Subcutaneous adipose tissue (tissue), 4 donors: ENCODE measurements around the gene EMILIN2. TPM values are rescaled to one million over a fixed set of nuclear protein-coding genes. Genes with fewer than 3 reads are reported as not detected.

Experiments
- total RNA-seq, 4 donors: library from RNA; depleted of rRNA; stranded (reverse); fragments of >200 nt; gene quantifications; one replicate each; pipeline ENCODE4 v1.1.0, GENCODE V29; 2016
- TF ChIP-seq, protein P1 (sequence below): fragments of 450-650 bp; IDR thresholded peaks from one replicate; pipeline ENCODE4 v1.5.1; 2016; ENCODE audit warnings: low read depth, mild to moderate bottlenecking, control low read depth, antibody characterized with exemption, moderate library complexity

The EMILIN2 gene
- total RNA-seq, 4 donors from 2014 or later: 23.6 to 107 (median 38.4) TPM

DNA sequence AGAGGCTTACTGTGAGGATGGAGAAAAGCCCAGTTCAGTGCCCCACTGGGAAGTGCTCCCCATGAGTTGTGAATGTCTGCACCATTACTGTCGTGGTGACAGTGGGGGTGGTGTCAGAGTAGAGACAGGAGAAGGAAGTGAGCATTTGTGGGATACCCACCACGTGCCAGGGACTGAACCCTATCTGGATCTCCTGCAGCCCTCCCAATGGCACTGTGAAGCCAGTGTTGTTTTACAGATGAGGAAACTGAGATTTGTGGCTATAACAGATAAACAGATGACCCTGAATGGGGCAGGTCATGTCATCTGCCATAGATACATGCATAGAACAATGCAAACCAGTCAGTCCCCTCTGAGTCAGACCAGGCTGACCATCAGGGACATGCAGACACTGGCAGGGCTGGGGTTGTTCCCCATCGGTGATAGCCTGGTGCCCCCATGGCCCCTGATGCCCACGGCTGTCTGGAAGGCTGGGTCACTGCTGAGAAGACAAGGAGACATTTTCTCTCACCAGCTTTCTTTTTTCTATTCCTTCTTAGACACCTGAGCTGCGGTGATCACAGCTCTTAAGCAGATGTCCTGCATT lies 60.8 kb downstream of the EMILIN2 start:
- TF ChIP-seq, protein P1, sequence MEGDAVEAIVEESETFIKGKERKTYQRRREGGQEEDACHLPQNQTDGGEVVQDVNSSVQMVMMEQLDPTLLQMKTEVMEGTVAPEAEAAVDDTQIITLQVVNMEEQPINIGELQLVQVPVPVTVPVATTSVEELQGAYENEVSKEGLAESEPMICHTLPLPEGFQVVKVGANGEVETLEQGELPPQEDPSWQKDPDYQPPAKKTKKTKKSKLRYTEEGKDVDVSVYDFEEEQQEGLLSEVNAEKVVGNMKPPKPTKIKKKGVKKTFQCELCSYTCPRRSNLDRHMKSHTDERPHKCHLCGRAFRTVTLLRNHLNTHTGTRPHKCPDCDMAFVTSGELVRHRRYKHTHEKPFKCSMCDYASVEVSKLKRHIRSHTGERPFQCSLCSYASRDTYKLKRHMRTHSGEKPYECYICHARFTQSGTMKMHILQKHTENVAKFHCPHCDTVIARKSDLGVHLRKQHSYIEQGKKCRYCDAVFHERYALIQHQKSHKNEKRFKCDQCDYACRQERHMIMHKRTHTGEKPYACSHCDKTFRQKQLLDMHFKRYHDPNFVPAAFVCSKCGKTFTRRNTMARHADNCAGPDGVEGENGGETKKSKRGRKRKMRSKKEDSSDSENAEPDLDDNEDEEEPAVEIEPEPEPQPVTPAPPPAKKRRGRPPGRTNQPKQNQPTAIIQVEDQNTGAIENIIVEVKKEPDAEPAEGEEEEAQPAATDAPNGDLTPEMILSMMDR: no peak

DNA sequence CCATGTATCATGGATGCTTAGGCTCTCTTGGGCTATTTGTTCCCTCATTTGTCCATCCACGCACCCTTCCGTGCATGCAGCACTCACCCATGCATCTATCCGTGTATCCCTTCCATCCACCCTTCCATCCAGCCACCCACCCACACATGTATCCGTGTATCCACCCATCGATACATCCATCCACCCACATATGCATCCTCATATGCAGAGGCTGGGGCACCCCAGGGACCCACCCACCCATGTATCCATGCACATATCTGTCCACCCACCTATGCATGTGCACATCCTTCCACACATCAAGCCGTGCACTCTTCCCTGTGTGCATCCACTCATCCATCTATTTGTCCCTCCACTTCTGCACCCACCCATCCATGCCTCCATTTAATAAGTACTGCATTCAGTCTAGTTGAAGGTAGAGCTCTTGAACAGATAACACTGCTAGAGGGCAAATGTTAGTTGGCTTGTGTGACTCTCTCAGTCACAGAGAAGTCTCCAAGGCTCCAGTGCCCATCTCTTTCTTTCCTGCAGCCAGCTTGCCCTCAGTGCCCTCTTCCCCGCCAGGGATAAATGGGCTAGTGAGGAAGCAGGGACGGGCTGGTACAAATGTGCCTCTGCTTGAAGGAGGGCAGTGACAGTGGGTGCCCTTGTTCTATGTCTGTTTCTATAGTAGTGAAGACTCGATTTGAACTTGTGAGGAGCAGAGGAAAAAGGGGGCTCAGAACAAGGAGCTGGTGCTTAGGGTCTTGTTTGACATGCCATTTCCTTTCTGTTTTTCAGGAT lies 61.5 kb downstream of the EMILIN2 start:
- TF ChIP-seq, protein P1: no peak

DNA sequence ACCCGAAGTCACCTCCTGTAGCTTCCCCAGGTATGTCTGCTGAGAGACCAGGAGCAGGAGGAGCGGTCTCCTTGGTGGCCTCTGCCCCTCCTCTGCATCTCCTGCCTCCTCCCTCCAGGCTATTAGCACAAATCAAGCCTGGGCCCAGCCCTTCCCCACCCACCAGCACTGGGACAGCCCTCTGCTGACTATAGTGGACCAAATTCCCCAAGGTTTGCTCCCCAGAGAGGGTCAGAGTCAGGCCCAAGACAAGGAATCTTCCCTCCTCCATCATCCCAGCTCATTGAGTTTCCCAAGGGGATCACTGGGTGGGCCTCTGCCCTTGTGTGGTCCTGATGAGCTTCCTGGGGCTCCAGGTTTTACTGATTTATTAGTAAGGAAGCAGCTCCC lies 62.1 kb downstream of the EMILIN2 start:
- TF ChIP-seq, protein P1: no peak

DNA sequence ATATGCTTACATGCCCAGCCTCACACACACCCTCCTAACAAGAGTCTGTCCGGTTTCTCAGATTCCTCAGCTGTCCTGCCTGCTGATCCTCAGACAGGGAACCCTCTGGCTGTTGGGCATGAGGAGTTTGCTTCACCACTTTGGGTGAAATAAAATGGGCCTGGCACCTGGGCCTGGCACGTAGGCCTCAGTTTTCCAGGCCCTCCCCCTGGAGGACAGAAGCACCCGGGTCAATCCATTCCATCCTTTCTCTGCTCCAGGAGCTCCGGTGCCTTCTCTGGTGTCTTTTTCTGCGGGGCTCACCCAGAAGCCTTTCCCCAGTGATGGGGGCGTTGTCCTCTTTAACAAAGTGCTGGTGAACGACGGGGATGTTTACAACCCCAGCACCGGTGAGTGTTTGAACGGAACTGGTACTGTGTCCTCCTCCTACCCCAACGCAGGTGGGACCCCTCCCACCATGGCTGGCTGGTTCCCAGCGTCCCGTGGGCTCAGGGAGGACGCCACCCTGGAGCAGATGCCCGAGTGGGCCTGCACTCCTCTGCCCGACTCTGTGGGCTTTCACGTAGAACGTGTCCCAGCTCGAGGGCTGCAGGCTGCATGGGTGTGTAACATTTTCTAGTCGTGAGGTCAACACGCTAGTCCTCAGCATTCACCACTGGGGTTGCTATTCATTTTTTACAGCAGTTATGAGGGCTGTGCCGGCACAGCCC lies 62.8 kb downstream of the EMILIN2 start:
- TF ChIP-seq, protein P1: no peak

DNA sequence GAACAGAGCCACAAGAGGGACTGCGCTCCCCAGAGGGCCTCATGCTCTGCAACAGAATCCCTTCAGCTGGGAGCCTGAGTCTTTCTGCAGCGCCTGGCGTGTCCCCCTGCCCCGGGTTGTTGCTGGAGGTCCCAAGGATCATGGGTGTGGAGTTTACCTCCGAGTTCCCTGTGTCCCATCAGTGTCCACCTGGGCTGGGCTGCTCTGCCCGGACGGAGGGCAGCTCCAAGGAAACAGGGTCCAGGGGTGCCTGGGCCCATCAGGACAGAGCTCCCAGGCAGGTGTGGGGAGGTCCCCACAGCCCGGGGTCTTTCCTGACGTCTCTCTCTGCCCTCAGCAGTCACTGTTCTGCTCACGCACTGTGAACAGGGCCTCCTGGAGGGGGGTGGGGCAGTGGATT lies 63.5 kb downstream of the EMILIN2 start:
- TF ChIP-seq, protein P1: no peak

DNA sequence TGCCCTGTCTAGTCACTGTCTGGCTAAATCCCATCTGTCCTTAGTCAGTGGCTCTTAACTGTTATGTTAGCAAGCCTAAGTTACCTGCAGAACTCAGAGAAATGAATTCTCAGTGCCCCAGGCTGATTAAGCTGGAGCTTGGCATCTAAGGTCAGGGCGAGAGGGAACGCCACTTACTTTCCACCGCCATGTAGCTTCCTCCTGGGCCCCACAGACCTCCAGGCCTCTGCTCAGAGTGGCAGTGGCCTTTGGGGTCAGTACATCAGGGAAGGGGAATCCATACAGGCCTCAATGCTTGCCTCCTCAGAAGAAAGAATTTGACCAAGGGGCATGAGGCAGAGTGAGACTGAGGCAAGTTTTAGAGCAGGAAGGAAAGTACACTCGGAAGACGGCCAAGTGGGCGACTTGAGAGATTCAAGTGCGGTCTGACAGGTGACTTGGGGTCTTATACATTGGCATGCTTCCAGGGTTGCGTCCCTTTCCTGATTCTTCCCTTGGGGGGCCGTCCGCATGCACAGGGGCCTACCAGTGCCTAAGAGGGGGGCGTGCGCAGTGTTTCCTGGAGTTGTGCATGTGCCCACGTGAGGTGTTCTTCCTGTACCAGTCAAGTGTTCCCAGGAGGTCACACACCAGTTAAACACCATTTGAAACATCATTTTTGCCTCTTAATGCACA lies 64.1 kb downstream of the EMILIN2 start:
- TF ChIP-seq, protein P1: no peak

DNA sequence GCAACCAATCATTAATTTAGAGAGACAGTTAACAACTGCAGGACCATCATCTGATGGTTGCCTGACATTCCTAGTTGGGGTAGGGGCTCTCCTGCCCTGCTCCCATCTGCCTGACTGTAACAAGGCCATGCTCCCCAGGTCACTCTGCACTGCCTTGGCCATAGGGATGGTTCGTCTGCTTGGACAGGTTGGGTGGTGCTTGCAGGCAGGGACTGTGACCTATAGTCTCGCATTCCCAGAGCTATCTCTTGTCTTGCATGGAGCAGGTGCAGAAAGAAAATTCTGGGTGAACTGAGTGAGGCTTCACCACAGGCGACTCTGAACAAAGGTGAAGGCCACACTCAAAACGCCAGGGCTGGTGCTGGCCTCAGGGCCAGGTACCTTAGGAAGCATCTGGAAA lies 64.7 kb downstream of the EMILIN2 start:
- TF ChIP-seq, protein P1: no peak
